Rectal smooth muscle tissue (tissue), 1 donor: ENCODE measurements around the gene KIFC1.

Experiments
- H3K27ac ChIP-seq: one replicate; pipeline ENCODE4 v1.7.0; 2013; ENCODE audit warnings: low read depth, low read length, inconsistent platforms
- H3K27me3 ChIP-seq: one replicate; pipeline ENCODE4 v1.7.0; 2013; ENCODE audit warnings: low read length; ENCODE audit not compliant: control insufficient read depth, insufficient read depth
- H3K36me3 ChIP-seq: one replicate; pipeline ENCODE4 v1.7.0; 2013; ENCODE audit warnings: low read length; ENCODE audit not compliant: control insufficient read depth, insufficient read depth
- H3K4me1 ChIP-seq: one replicate; pipeline ENCODE4 v1.7.0; 2013; ENCODE audit warnings: low read length; ENCODE audit not compliant: control insufficient read depth, insufficient read depth
- H3K4me3 ChIP-seq: one replicate; pipeline ENCODE4 v1.7.0; 2013; ENCODE audit warnings: low read length
- H3K9ac ChIP-seq: one replicate; pipeline ENCODE4 v1.7.0; 2013; ENCODE audit warnings: low read length

Gene KIFC1

GRCh38 chr6:33417128-33417902 lies 25.7 kb downstream of the KIFC1 start:
- H3K4me1 ChIP-seq: peaks cover 20% of the 10 kb centered on the region
- peak overlapping the region; percentile 88 for H3K27ac ChIP-seq
- H3K36me3 ChIP-seq: peaks cover 23% of the 10 kb centered on the region
- peak overlapping the region; percentile 72 for H3K4me3 ChIP-seq
- no peaks in the 10 kb centered on the region for H3K27me3 ChIP-seq
- H3K9ac ChIP-seq: peak overlapping the region; percentile 26

GRCh38 chr6:33417903-33418689 lies 26.5 kb downstream of the KIFC1 start, which contains the start of gene CUTA:
Gene CUTA (minus strand): TSS chr6:33418107. CDS start chr6:33418000, 107 bp downstream.
- peaks cover 20% of the 10 kb centered on the region for H3K4me1 ChIP-seq
- peak within 1 kb of the TSS; percentile 68 for H3K9ac ChIP-seq
- peak within 1 kb of the TSS; percentile 72 for H3K4me3 ChIP-seq
- H3K27ac ChIP-seq: peak within 1 kb of the TSS; percentile 88
- H3K36me3 ChIP-seq: peaks cover 22% of the 10 kb centered on the region
- H3K27me3 ChIP-seq: no peaks in the 10 kb centered on the region

- Histone ChIP-seq H3K27me3 (no peaks in the 10 kb centered on the region), H3K4me1 (peaks cover 20% of the 10 kb centered on the region), H3K36me3 (peaks cover 15% of the 10 kb centered on the region), H3K9ac (peak overlapping the region; percentile 68), H3K4me3 (peak overlapping the region; percentile 58), H3K27ac (peak overlapping the region; percentile 88)
These were observed 27.2 kb downstream of the KIFC1 start for GRCh38 chr6:33418690-33419291.

GRCh38 chr6:33419580-33420490 lies 28.2 kb downstream of the KIFC1 start, which contains the start of gene SYNGAP1:
Gene SYNGAP1 (plus strand): TSS chr6:33420065. CDS start chr6:33420265, 200 bp downstream.
- Histone ChIP-seq H3K36me3 (peaks cover 8% of the 10 kb centered on the region), H3K27me3 (no peaks in the 10 kb centered on the region), H3K27ac (peak within 1 kb of the TSS; percentile 88), H3K9ac (no peak within 1 kb of the TSS), H3K4me3 (peak within 1 kb of the TSS; percentile 58), H3K4me1 (peaks cover 27% of the 10 kb centered on the region)

GRCh38 chr6:33420491-33421343 lies 29.1 kb downstream of the KIFC1 start:
- Histone ChIP-seq H3K4me1 (peaks cover 31% of the 10 kb centered on the region), H3K27me3 (no peaks in the 10 kb centered on the region), H3K36me3 (peaks cover 4% of the 10 kb centered on the region), H3K27ac (peak overlapping the region; percentile 26), H3K9ac (no peak overlapping the region), H3K4me3 (peak overlapping the region; percentile 29)

- Histone ChIP-seq H3K27me3 (no peaks in the 10 kb centered on the region), H3K4me3 (no peak overlapping the region), H3K36me3 (no peaks in the 10 kb centered on the region), H3K27ac (no peak overlapping the region), H3K9ac (no peak overlapping the region), H3K4me1 (peaks cover 31% of the 10 kb centered on the region)
These were observed 29.7 kb downstream of the KIFC1 start for GRCh38 chr6:33421344-33421643.

GRCh38 chr6:33423777-33424176 lies 32.2 kb downstream of the KIFC1 start:
- no peaks in the 10 kb centered on the region for H3K27me3 ChIP-seq
- H3K4me1 ChIP-seq: peaks cover 33% of the 10 kb centered on the region
- H3K4me3 ChIP-seq: no peak overlapping the region
- H3K27ac ChIP-seq: no peak overlapping the region
- no peak overlapping the region for H3K9ac ChIP-seq
- H3K36me3 ChIP-seq: no peaks in the 10 kb centered on the region

GRCh38 chr6:33424855-33425667 lies 33.4 kb downstream of the KIFC1 start:
- Histone ChIP-seq H3K27me3 (no peaks in the 10 kb centered on the region), H3K4me1 (peaks cover 23% of the 10 kb centered on the region), H3K9ac (peak overlapping the region; percentile 64), H3K27ac (peak overlapping the region; percentile 83), H3K36me3 (no peaks in the 10 kb centered on the region), H3K4me3 (peak overlapping the region; percentile 64)

GRCh38 chr6:33425668-33426577 lies 34.3 kb downstream of the KIFC1 start:
- Histone ChIP-seq H3K27ac (peak overlapping the region; percentile 83), H3K36me3 (no peaks in the 10 kb centered on the region), H3K4me3 (peak overlapping the region; percentile 64), H3K9ac (no peak overlapping the region), H3K4me1 (peaks cover 26% of the 10 kb centered on the region), H3K27me3 (no peaks in the 10 kb centered on the region)
